Measurements from ENCODE around the gene PLAAT1.

The PLAAT1 gene

DNA sequence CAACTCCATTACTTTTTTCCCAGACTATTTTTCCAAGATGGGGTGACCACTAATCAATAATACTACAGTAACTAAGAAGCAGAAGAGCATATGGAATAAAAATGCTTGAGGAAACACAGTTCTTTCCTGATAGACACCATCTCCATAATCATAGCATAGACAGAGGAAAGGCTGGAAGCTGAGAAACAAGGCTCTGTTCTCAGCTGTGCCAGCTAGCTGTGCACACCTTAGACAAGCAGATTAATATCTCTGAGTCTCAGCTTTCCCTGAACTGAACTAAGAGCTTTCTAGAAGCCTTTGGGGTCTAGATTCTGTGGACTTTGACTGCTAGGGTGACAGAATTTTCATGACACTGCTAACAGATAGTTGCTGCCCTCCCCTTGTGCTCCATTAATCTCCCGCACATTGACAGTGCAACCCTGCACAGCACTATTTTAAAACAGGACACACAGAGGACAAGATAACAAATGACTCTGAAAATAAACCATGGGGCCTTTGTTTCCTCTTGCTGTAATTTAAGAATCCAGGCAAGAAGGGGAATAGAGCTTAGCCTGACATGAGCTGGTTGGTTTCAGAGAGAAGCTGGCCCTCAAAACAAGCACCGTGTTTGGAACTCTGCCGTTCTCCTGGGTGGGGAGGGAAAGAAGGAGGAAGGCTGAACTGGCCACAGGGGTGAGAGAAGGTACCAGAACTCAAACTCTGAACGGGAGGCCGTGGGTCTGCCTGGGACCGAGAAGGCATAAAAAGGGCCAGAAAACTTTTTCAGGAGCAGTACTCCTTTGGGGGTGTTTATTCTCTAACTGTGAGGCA lies 70.1 kb downstream of the PLAAT1 start:
- Histone ChIP-seq H2AFZ (ENCODE audit: low read length) (no peak overlapping the region), H4K20me1 (ENCODE audit: insufficient read depth, low read length) (no peaks in the 10 kb centered on the region), H3K4me2 (ENCODE audit: low read depth, low read length) (no peak overlapping the region), H3K4me3 (ENCODE audit: low read length) (no peak overlapping the region), H3K79me2 (ENCODE audit: low read length) (no peaks in the 10 kb centered on the region), H3K9ac (ENCODE audit: low read length) (no peak overlapping the region), H3K36me3 (replicated peaks; ENCODE audit: insufficient read depth, low read length) (no peaks in the 10 kb centered on the region), H3K9me2 (replicated peaks; ENCODE audit: insufficient read depth, low read length) (no peaks in the 10 kb centered on the region; the same call in 1 of the 2 replicates), H3K4me1 (ENCODE audit: low read length) (no peaks in the 10 kb centered on the region), H3K27me3 (replicated peaks; ENCODE audit: insufficient read depth, low read length) (no peaks in the 10 kb centered on the region), H3F3A (ENCODE audit: insufficient read depth, low read length) (no peaks in the 10 kb centered on the region), H3K27ac (ENCODE audit: low read length) (no peak overlapping the region), H3K9me3 (replicated peaks; ENCODE audit: insufficient read depth, low read length) (no peaks in the 10 kb centered on the region)
- no peak for DNase-seq
- TF ChIP-seq, protein P1, sequence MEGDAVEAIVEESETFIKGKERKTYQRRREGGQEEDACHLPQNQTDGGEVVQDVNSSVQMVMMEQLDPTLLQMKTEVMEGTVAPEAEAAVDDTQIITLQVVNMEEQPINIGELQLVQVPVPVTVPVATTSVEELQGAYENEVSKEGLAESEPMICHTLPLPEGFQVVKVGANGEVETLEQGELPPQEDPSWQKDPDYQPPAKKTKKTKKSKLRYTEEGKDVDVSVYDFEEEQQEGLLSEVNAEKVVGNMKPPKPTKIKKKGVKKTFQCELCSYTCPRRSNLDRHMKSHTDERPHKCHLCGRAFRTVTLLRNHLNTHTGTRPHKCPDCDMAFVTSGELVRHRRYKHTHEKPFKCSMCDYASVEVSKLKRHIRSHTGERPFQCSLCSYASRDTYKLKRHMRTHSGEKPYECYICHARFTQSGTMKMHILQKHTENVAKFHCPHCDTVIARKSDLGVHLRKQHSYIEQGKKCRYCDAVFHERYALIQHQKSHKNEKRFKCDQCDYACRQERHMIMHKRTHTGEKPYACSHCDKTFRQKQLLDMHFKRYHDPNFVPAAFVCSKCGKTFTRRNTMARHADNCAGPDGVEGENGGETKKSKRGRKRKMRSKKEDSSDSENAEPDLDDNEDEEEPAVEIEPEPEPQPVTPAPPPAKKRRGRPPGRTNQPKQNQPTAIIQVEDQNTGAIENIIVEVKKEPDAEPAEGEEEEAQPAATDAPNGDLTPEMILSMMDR (IDR thresholded peaks at IDR 0.05; ENCODE audit: low read length), result no peak
- TF ChIP-seq EZH2phosphoT487 (IDR thresholded peaks at IDR 0.05; ENCODE audit: low read length), result no peak

DNA sequence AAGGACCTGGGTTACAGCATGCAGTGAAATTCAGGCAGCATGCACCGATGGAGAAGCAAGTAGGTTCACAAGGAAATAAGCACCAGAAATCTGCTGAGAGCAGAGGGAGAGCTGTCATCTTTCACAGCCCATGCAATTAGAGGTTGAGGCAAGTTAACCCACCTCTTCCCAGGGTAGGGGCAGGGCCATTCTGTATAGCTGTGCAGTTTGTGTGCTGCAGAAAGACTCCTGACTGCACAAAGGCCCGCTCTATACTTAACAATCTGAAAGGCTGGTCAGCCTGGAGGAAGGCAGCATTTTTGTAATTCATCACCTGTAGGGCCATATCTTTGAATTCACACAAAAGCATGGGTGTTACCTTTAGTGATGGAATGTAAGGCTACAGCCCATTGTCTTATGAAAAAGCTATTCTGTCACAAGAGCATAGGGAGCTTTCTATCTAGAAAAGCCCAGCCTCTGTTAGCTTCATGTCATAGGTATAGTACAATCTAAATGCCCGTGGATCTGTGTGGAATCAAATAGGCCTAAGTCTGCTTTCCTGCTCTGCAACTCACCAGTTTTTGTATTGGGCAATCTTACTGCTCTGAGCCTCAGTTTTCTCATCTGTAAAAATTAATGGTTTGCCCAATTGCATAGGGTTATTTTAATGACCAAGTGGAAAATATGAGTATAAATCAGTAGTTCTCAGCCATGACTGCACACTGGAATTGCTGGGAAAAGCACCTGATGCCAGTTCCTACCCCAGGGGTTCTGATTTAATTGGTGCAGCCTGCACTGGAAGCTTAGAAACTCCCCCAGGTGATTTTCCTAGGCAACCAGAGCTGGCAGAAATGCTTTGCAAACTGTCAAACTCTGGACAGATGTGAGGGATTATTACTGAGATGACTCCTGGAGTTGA lies 72.3 kb downstream of the PLAAT1 start:
- no peak overlapping the region for H3K4me2 ChIP-seq (ENCODE audit: low read depth, low read length)
- no peaks in the 10 kb centered on the region for H3F3A ChIP-seq (ENCODE audit: insufficient read depth, low read length)
- H3K36me3 ChIP-seq (replicated peaks; ENCODE audit: insufficient read depth, low read length), result no peaks in the 10 kb centered on the region
- H3K9ac ChIP-seq (ENCODE audit: low read length), result no peak overlapping the region
- H3K4me3 ChIP-seq (ENCODE audit: low read length), result no peak overlapping the region
- DNase-seq, result no peak
- no peak overlapping the region for H3K27ac ChIP-seq (ENCODE audit: low read length)
- H2AFZ ChIP-seq (ENCODE audit: low read length), result no peak overlapping the region
- H3K9me3 ChIP-seq (replicated peaks; ENCODE audit: insufficient read depth, low read length), result no peaks in the 10 kb centered on the region
- no peaks in the 10 kb centered on the region for H4K20me1 ChIP-seq (ENCODE audit: insufficient read depth, low read length)
- H3K4me1 ChIP-seq (ENCODE audit: low read length), result no peaks in the 10 kb centered on the region
- H3K79me2 ChIP-seq (ENCODE audit: low read length), result no peaks in the 10 kb centered on the region
- H3K9me2 ChIP-seq (replicated peaks; ENCODE audit: insufficient read depth, low read length), result no peaks in the 10 kb centered on the region; the same call in 1 of the 2 replicates
- TF ChIP-seq EZH2 (optimal IDR thresholded peaks at IDR 0.05; ENCODE audit: low read depth, low read length) (no peak), EZH2phosphoT487 (IDR thresholded peaks at IDR 0.05; ENCODE audit: low read length) (no peak)
- TF ChIP-seq, protein P1 (IDR thresholded peaks at IDR 0.05; ENCODE audit: low read length), result no peak
- H3K27me3 ChIP-seq (replicated peaks; ENCODE audit: insufficient read depth, low read length), result no peaks in the 10 kb centered on the region

DNA sequence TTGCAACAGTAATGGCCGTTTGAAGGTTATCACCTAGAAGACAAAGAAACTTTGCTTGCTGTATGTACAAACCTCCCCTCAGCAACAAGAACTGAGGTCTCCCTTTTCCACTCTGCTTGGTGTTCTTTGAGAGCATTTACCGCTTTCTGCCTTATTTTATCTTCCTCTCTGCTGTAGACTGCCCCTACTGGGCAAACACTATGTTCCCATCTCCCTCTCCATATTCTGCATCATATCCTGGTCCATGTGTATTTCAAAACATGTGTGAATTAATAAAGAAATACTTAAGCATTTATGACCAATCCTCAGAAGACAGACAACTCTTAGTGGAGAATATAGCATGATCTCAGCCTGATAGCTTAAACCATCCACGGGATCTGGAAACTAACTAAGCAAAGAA lies 73.1 kb downstream of the PLAAT1 start:
- DNase-seq, result no peak
- Histone ChIP-seq H4K20me1 (ENCODE audit: insufficient read depth, low read length) (no peaks in the 10 kb centered on the region), H3K9me2 (replicated peaks; ENCODE audit: insufficient read depth, low read length) (no peaks in the 10 kb centered on the region; the same call in 1 of the 2 replicates), H3K79me2 (ENCODE audit: low read length) (no peaks in the 10 kb centered on the region), H3K4me2 (ENCODE audit: low read depth, low read length) (no peak overlapping the region), H3K27me3 (replicated peaks; ENCODE audit: insufficient read depth, low read length) (no peaks in the 10 kb centered on the region), H3K9me3 (replicated peaks; ENCODE audit: insufficient read depth, low read length) (no peaks in the 10 kb centered on the region), H3K4me3 (ENCODE audit: low read length) (no peak overlapping the region), H3K36me3 (replicated peaks; ENCODE audit: insufficient read depth, low read length) (no peaks in the 10 kb centered on the region), H3F3A (ENCODE audit: insufficient read depth, low read length) (no peaks in the 10 kb centered on the region), H3K9ac (ENCODE audit: low read length) (no peak overlapping the region), H2AFZ (ENCODE audit: low read length) (no peak overlapping the region), H3K4me1 (ENCODE audit: low read length) (no peaks in the 10 kb centered on the region), H3K27ac (ENCODE audit: low read length) (no peak overlapping the region)
- TF ChIP-seq EZH2 (optimal IDR thresholded peaks at IDR 0.05; ENCODE audit: low read depth, low read length) (no peak), EZH2phosphoT487 (IDR thresholded peaks at IDR 0.05; ENCODE audit: low read length) (no peak)
- TF ChIP-seq, protein P1 (IDR thresholded peaks at IDR 0.05; ENCODE audit: low read length), result no peak

Data from MM.1S (cell line).